SK-N-MC (cell line): ENCODE measurements around the gene HS6ST1.

Experiments used
- EZH2 ChIP-seq: fragments of 200-600 bp; sonication (generic); IDR thresholded peaks from one replicate; pipeline ENCODE4 v1.6.1; 2017; ENCODE audit warnings: antibody characterized with exemption
- POLR2AphosphoS5 ChIP-seq: IDR thresholded peaks from 2 replicates; pipeline ENCODE4 v1.6.1; 2012; ENCODE audit warnings: mild to moderate bottlenecking, low read depth, low read length, borderline replicate concordance

GRCh38 chr2:128354161-128354560, 35.5 kb upstream of the HS6ST1 start:
- TF ChIP-seq EZH2 (no peak), POLR2AphosphoS5 (no peak)
